Trophoblast cell (in vitro differentiated cells and primary cell): ENCODE data around the gene DNM3.

ENCODE experiments used
- DNase-seq, 2 donors: peaks; one replicate each; pipeline ENCODE4 v3.0.0-alpha.2; 2016
- H2AFZ ChIP-seq: 2 replicates; pipeline ENCODE4 v1.6.1; 2013; ENCODE audit warnings: low read length, moderate library complexity, mild to moderate bottlenecking; ENCODE audit not compliant: insufficient read depth, poor library complexity
- H2AK5ac ChIP-seq: 2 replicates; pipeline ENCODE4 v1.6.1; 2013; ENCODE audit warnings: mild to moderate bottlenecking, low read length
- H2BK120ac ChIP-seq: 2 replicates; pipeline ENCODE4 v1.6.1; 2013; ENCODE audit warnings: low read length, mild to moderate bottlenecking, moderate library complexity; ENCODE audit not compliant: insufficient read depth, poor library complexity
- H2BK12ac ChIP-seq: 2 replicates; pipeline ENCODE4 v1.6.1; 2013; ENCODE audit warnings: mild to moderate bottlenecking, low read length, moderate library complexity
- H2BK5ac ChIP-seq: 2 replicates; pipeline ENCODE4 v1.6.1; 2013; ENCODE audit warnings: low read length, low read depth, moderate library complexity, mild to moderate bottlenecking; ENCODE audit not compliant: poor library complexity
- H3K14ac ChIP-seq: 2 replicates; pipeline ENCODE4 v1.6.1; 2013; ENCODE audit warnings: mild to moderate bottlenecking, low read length
- H3K18ac ChIP-seq: 2 replicates; pipeline ENCODE4 v1.6.1; 2013; ENCODE audit warnings: mild to moderate bottlenecking, low read length
- H3K23ac ChIP-seq: 2 replicates; pipeline ENCODE4 v1.6.1; 2013; ENCODE audit warnings: low read length
- H3K27ac ChIP-seq: 2 replicates; pipeline ENCODE4 v1.5.1; 2013; ENCODE audit warnings: low read depth, mild to moderate bottlenecking, inconsistent platforms, low read length, moderate library complexity
- H3K27me3 ChIP-seq: 2 replicates; pipeline ENCODE4 v1.6.1; 2013; ENCODE audit warnings: inconsistent platforms, mild to moderate bottlenecking, low read length, moderate library complexity; ENCODE audit not compliant: insufficient read depth
- H3K36me3 ChIP-seq, 2 experiments: 1 replicate in 1 of 2; 2 replicates in 1 of 2; pipeline ENCODE4 v1.6.1; 2013; ENCODE audit warnings: low read length in 2 of 2, mild to moderate bottlenecking in 2 of 2, moderate library complexity in 1 of 2; ENCODE audit not compliant: insufficient read depth in 2 of 2, control insufficient read depth in 1 of 2
- H3K4ac ChIP-seq: 2 replicates; pipeline ENCODE4 v1.6.1; 2013; ENCODE audit warnings: low read depth, mild to moderate bottlenecking, low read length, moderate library complexity
- H3K4me1 ChIP-seq, 2 experiments: 1 replicate in 1 of 2; 2 replicates in 1 of 2; pipeline ENCODE4 v1.6.1; 2013; ENCODE audit warnings: low read length in 2 of 2, mild to moderate bottlenecking in 2 of 2, moderate library complexity in 1 of 2; ENCODE audit not compliant: insufficient read depth in 2 of 2, control insufficient read depth in 1 of 2
- H3K4me2 ChIP-seq: 2 replicates; pipeline ENCODE4 v1.6.1; 2013; ENCODE audit warnings: inconsistent platforms, mild to moderate bottlenecking, low read length, moderate library complexity
- H3K4me3 ChIP-seq: 2 replicates; pipeline ENCODE4 v1.5.1; 2013; ENCODE audit warnings: mild to moderate bottlenecking, low read depth, low read length, inconsistent platforms
- H3K79me1 ChIP-seq: one replicate; pipeline ENCODE4 v1.6.1; 2013; ENCODE audit warnings: low read length
- H3K79me2 ChIP-seq: 2 replicates; pipeline ENCODE4 v1.6.1; 2013; ENCODE audit warnings: low read length, mild to moderate bottlenecking; ENCODE audit not compliant: control insufficient read depth, insufficient read depth, poor library complexity
- H3K9ac ChIP-seq: 2 replicates; pipeline ENCODE4 v1.6.1; 2013; ENCODE audit warnings: mild to moderate bottlenecking, low read length
- H3K9me3 ChIP-seq: 2 replicates; pipeline ENCODE4 v1.6.1; 2013; ENCODE audit warnings: low read depth, mild to moderate bottlenecking, control low read depth, inconsistent platforms, low read length; ENCODE audit not compliant: insufficient read depth
- H4K12ac ChIP-seq: 2 replicates; pipeline ENCODE4 v1.6.1; 2013; ENCODE audit warnings: low read depth, mild to moderate bottlenecking, low read length, moderate library complexity
- H4K8ac ChIP-seq: 2 replicates; pipeline ENCODE4 v1.6.1; 2013; ENCODE audit warnings: low read depth, mild to moderate bottlenecking, low read length, moderate library complexity
- H4K91ac ChIP-seq: one replicate; pipeline ENCODE4 v1.6.1; 2013; ENCODE audit warnings: low read depth, mild to moderate bottlenecking, low read length, moderate library complexity
- WGBS: extraction: QIAGEN DNeasy Blood & Tissue Kit; methylation state at CpG from one replicate; pipeline ENCODE4 v1.1.7; 2013; ENCODE audit warnings: missing lambda C conversion rate; ENCODE audit not compliant: insufficient read length, insufficient coverage; ENCODE audit errors: extremely low coverage; 5-methylcytosine and 5-hydroxymethylcytosine counted together

DNM3 gene

GRCh38 chr1:172340520-172340919 lies 499.2 kb downstream of the DNM3 start:
- Histone ChIP-seq H3K23ac (no peak overlapping the region), H2BK5ac (no peak overlapping the region), H3K27ac (no peak overlapping the region), H3K27me3 (no peaks in the 10 kb centered on the region), H3K4me3 (no peak overlapping the region), H3K4me1 (peaks cover 0 to 3% of the 10 kb centered on the region in 2 experiments), H4K12ac (no peak overlapping the region), H4K8ac (no peak overlapping the region), H2BK12ac (no peak overlapping the region), H2AFZ (no peak overlapping the region), H3K4me2 (no peak overlapping the region), H3K18ac (no peak overlapping the region), H3K36me3 (no peaks in the 10 kb centered on the region), H4K91ac (no peak overlapping the region), H3K9ac (no peak overlapping the region), H3K79me2 (no peaks in the 10 kb centered on the region), H3K9me3 (no peaks in the 10 kb centered on the region), H3K79me1 (peaks cover 2% of the 10 kb centered on the region), H2AK5ac (no peak overlapping the region), H2BK120ac (no peak overlapping the region), H3K4ac (no peak overlapping the region), H3K14ac (no peak overlapping the region)
- no peak for DNase-seq
- WGBS, result no CpG with 5 or more reads among the region's 1 CpG

GRCh38 chr1:172341697-172342096 lies 500.4 kb downstream of the DNM3 start:
- no peak overlapping the region for H2BK120ac ChIP-seq
- no peak overlapping the region for H3K4me2 ChIP-seq
- no peak overlapping the region for H3K23ac ChIP-seq
- no peak overlapping the region for H4K8ac ChIP-seq
- no peak overlapping the region for H3K18ac ChIP-seq
- H2AFZ ChIP-seq, result no peak overlapping the region
- WGBS, result no CpG with 5 or more reads among the region's 4 CpGs
- no peak overlapping the region for H2BK5ac ChIP-seq
- H3K27ac ChIP-seq, result no peak overlapping the region
- H3K4me1 ChIP-seq, result peaks cover 0 to 3% of the 10 kb centered on the region in 2 experiments
- no peak overlapping the region for H3K4ac ChIP-seq
- H3K14ac ChIP-seq, result no peak overlapping the region
- H3K9me3 ChIP-seq, result no peaks in the 10 kb centered on the region
- H3K9ac ChIP-seq, result no peak overlapping the region
- no peak for DNase-seq
- H2AK5ac ChIP-seq, result no peak overlapping the region
- peaks cover 0 to 2% of the 10 kb centered on the region in 2 experiments for H3K36me3 ChIP-seq
- H2BK12ac ChIP-seq, result no peak overlapping the region
- H3K79me1 ChIP-seq, result peaks cover 2% of the 10 kb centered on the region
- H3K79me2 ChIP-seq, result no peaks in the 10 kb centered on the region
- H4K12ac ChIP-seq, result no peak overlapping the region
- H4K91ac ChIP-seq, result no peak overlapping the region
- no peaks in the 10 kb centered on the region for H3K27me3 ChIP-seq
- H3K4me3 ChIP-seq, result no peak overlapping the region

DNA sequence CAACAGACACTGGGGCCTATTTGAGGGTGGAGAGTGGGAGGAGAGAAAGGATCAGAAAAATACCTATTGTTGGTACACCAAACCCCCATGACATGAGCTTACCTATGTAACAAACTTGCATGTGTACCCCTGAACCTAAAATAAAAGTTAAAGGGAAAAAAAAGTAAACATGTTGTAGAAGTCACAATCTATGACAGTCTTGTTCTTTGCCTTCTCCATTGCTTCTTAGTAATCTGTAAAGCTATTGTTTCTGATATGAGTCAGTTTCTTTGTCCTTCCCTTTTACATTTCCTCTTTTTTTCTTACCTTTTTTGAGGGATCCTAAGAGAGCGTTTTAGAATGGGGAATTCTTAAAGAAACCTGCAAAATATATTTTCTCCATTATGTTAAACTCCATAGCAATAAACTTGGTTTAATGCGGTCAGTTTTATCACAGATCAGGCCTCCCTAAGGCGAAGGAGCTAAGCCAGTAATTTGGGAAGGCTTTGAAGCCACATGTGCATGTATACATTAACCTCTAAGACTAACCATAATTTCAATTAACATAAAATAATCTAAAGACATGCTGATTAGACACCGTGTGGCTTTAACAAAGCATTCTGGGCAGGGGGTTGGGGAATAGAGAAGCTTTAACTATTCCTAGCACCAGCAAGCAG lies 501.4 kb downstream of the DNM3 start:
- no peak overlapping the region for H3K9ac ChIP-seq
- no peak overlapping the region for H3K18ac ChIP-seq
- no peak overlapping the region for H2AFZ ChIP-seq
- no peak overlapping the region for H2BK120ac ChIP-seq
- no peak overlapping the region for H3K4me3 ChIP-seq
- no peak overlapping the region for H4K91ac ChIP-seq
- DNase-seq, result no peak
- H3K14ac ChIP-seq, result no peak overlapping the region
- WGBS, result no CpG with 5 or more reads among the region's 4 CpGs
- H3K9me3 ChIP-seq, result no peaks in the 10 kb centered on the region
- H3K27ac ChIP-seq, result no peak overlapping the region
- H2BK5ac ChIP-seq, result no peak overlapping the region
- no peak overlapping the region for H3K23ac ChIP-seq
- no peaks in the 10 kb centered on the region for H3K79me2 ChIP-seq
- H3K36me3 ChIP-seq, result peaks cover 0 to 2% of the 10 kb centered on the region in 2 experiments
- no peak overlapping the region for H3K4ac ChIP-seq
- H2BK12ac ChIP-seq, result no peak overlapping the region
- H4K8ac ChIP-seq, result no peak overlapping the region
- H4K12ac ChIP-seq, result no peak overlapping the region
- no peak overlapping the region for H3K4me2 ChIP-seq
- H3K79me1 ChIP-seq, result peaks cover 2% of the 10 kb centered on the region
- H3K4me1 ChIP-seq, result peaks cover 0 to 3% of the 10 kb centered on the region in 2 experiments
- H2AK5ac ChIP-seq, result no peak overlapping the region
- H3K27me3 ChIP-seq, result no peaks in the 10 kb centered on the region

DNA sequence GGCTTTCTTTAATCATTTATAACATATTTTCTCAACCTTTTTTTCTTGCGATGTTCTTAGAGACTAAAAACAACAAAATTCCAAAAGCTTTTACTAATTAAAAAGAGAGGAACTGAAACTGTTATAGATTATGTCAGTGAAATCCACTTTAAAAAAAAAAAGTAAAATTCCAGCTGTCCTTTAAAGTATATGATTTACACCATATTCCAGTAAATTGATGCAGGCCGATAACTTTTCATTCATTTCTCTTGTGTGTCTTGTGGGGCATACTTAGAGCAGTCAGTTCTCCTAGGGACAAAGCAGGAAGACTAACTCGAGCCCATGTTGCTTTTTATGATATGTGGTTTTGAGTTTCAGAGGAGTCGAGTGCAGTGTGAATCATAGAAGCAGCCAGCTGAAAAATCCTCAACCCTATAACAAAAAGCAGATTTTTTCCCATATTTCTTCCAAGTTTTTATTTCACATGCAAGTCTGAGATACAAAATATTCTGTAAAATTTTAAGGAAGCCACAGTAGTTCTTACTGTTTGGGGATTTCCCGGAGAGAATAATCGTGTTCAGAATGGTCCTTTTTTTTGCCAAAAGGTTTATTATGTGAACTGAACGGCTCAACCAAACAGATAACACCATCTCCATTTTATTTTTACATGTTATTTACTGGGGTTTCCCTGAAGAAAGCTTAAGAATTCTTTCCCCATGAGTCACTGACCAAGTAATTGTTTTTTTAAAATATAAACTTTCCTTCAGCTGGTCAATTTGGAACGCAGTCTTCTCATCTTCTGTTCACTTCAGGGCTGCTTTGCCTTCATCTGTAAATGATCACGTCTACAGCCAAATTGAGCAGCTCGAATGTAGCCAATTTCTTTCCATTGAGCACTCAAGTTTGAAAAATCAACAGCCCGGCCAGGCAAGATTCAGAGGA lies 502.2 kb downstream of the DNM3 start:
- no peak overlapping the region for H2BK120ac ChIP-seq
- H3K4me3 ChIP-seq, result no peak overlapping the region
- H3K27me3 ChIP-seq, result no peaks in the 10 kb centered on the region
- no peak overlapping the region for H2AFZ ChIP-seq
- H3K18ac ChIP-seq, result no peak overlapping the region
- H4K91ac ChIP-seq, result no peak overlapping the region
- H3K27ac ChIP-seq, result no peak overlapping the region
- no peak overlapping the region for H2BK5ac ChIP-seq
- no peak overlapping the region for H4K12ac ChIP-seq
- H2BK12ac ChIP-seq, result no peak overlapping the region
- no peak overlapping the region for H3K14ac ChIP-seq
- H4K8ac ChIP-seq, result peak overlapping the region; percentile 11
- H3K9ac ChIP-seq, result no peak overlapping the region
- peak overlapping the region; percentile 33 for H3K23ac ChIP-seq
- peaks cover 0 to 3% of the 10 kb centered on the region in 2 experiments for H3K4me1 ChIP-seq
- H3K79me2 ChIP-seq, result no peaks in the 10 kb centered on the region
- H3K9me3 ChIP-seq, result no peaks in the 10 kb centered on the region
- peaks cover 0 to 2% of the 10 kb centered on the region in 2 experiments for H3K36me3 ChIP-seq
- H3K4ac ChIP-seq, result no peak overlapping the region
- peak in 1 of 2 donors; percentile 6 for DNase-seq
- H2AK5ac ChIP-seq, result no peak overlapping the region
- H3K4me2 ChIP-seq, result no peak overlapping the region
- H3K79me1 ChIP-seq, result peaks cover 2% of the 10 kb centered on the region
- WGBS, result no CpG with 5 or more reads among the region's 11 CpGs
